Smooth muscle cell (in vitro differentiated cells): ENCODE measurements around the gene CSPG4. TPM values are rescaled to one million over a fixed set of nuclear protein-coding genes. Genes with fewer than 3 reads are reported as not detected.
"Not testable (repeated sequence)": the region's sequence is repeated elsewhere in the genome, so short reads cannot be mapped to it uniquely, and the experiment has no call there.

ENCODE experiments used
- DNase-seq: peaks from one replicate; lab custom pipeline; 2025; ENCODE audit not compliant: unreplicated experiment; lab: John Stamatoyannopoulos, UW
- H2AFZ ChIP-seq: fragments of 200-600 bp; sonication (generic); 2 replicates; pipeline ENCODE4 v1.6.0; 2016; ENCODE audit warnings: antibody characterized with exemption, low read depth, mild to moderate bottlenecking
- H3F3A ChIP-seq: fragments of 200-600 bp; sonication (generic); 2 replicates; pipeline ENCODE4 v1.6.0; 2017; ENCODE audit warnings: antibody characterized with exemption, low read depth
- H3K27ac ChIP-seq: fragments of 200-600 bp; sonication (generic); 2 replicates; pipeline ENCODE4 v1.5.1; 2016; ENCODE audit warnings: low read depth, mild to moderate bottlenecking
- H3K27me3 ChIP-seq: fragments of 200-600 bp; sonication (generic); 2 replicates; pipeline ENCODE4 v1.6.1; 2016; ENCODE audit warnings: low read depth, mild to moderate bottlenecking
- H3K36me3 ChIP-seq: fragments of 200-600 bp; sonication (generic); 2 replicates; pipeline ENCODE4 v1.5.1; 2016; ENCODE audit warnings: low read depth
- H3K4me1 ChIP-seq: fragments of 200-600 bp; sonication (generic); 2 replicates; pipeline ENCODE4 v1.5.1; 2016; ENCODE audit warnings: low read depth
- H3K4me2 ChIP-seq: fragments of 200-600 bp; sonication (generic); 2 replicates; pipeline ENCODE4 v1.6.0; 2016; ENCODE audit warnings: mild to moderate bottlenecking
- H3K4me3 ChIP-seq: fragments of 200-600 bp; sonication (generic); 2 replicates; pipeline ENCODE4 v1.5.1; 2016; ENCODE audit warnings: mild to moderate bottlenecking
- H3K79me2 ChIP-seq: fragments of 200-600 bp; sonication (generic); 2 replicates; pipeline ENCODE4 v1.6.0; 2016; ENCODE audit warnings: low read depth, mild to moderate bottlenecking
- H3K9ac ChIP-seq: fragments of 200-600 bp; sonication (generic); 2 replicates; pipeline ENCODE4 v1.6.0; 2016; ENCODE audit warnings: low read depth
- H3K9me3 ChIP-seq: fragments of 200-600 bp; sonication (generic); replicated peaks from 2 replicates; pipeline ENCODE4 v1.5.1; 2016; ENCODE audit warnings: low read depth
- H4K20me1 ChIP-seq: fragments of 200-600 bp; sonication (generic); 2 replicates; pipeline ENCODE4 v1.6.0; 2016; ENCODE audit warnings: low read depth
- WGBS: methylation state at CpG from one replicate; pipeline ENCODE4 v1.1.7; 2016; ENCODE audit warnings: low lambda C conversion rate; 5-methylcytosine and 5-hydroxymethylcytosine counted together
- polyA plus RNA-seq: library from polyadenylated mRNA; unstranded; fragments of >200 nt; fragmentation: Nextera tagmentation; extraction: Ambion mirVana; gene quantifications from 2 replicates; pipeline ENCODE4 v1.2.1, GENCODE V29; 2016
- total RNA-seq: library from RNA; depleted of rRNA; stranded (reverse); fragments of >200 nt; gene quantifications from 2 replicates; pipeline ENCODE4 v1.2.3, GENCODE V29; 2014
- TF ChIP-seq, protein P1 (sequence below): fragments of 200-600 bp; sonication (generic); IDR thresholded peaks from 2 replicates; pipeline ENCODE4 v1.5.1; 2017; ENCODE audit warnings: borderline replicate concordance, mild to moderate bottlenecking, antibody characterized with exemption; ENCODE audit not compliant: insufficient read depth, poor library complexity, severe bottlenecking

The CSPG4 gene
- total and polyA plus RNA-seq, 2 experiments from 2014 or later = 35.3 to 54.9 TPM

DNA sequence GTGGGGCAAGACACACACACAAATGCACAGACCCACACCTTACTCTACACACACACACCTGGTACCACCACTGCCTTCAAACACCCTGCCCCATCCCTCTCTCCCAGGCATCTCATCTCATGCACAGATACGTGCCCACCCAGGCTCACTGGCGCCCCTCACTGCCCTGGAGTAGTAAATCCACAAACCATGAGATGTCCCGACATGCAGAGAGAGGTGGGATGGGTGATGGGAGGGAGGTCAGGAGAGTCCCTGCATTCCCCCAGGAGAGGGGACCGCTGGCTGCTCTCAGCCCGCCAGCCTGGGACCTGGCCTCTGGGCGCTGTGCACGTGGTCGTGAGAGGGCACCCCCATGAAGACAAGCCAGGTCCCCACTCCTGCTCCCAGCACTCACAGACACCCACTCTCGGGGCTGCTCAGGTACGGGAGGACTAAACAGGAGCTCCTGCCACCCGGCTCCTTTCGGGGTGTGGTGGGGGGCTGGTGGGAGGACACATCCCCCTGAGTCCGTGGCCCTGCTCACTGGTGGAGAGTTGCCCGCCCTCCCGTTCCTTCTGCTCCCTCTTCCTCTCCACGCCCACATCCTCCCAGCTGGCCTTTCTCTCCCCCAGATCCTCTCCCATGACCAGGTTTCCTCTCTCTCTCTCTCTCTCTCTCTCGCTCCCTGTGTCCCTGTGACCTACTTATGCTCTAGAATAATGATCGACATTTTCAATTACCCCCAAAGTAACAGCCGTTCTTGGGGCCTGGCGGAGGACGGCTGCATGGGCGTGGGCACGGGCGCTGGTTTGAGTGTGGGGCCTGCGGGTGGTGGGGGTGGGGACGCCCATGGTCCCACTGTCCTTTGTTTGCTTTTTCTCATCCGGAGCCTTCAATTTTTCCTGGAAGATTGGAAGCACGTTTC is 18.9 kb upstream of the CSPG4 start:
- no peak for DNase-seq
- H3K27me3 ChIP-seq = no peaks in the 10 kb centered on the region
- H3K79me2 ChIP-seq = no peaks in the 10 kb centered on the region
- 83% methylated on average over 23 of the region's 28 CpGs for WGBS
- no peaks in the 10 kb centered on the region for H3K9me3 ChIP-seq
- no peaks in the 10 kb centered on the region for H3F3A ChIP-seq
- H3K36me3 ChIP-seq = no peaks in the 10 kb centered on the region
- H2AFZ ChIP-seq = no peak overlapping the region
- no peaks in the 10 kb centered on the region for H4K20me1 ChIP-seq
- TF ChIP-seq, protein P1, sequence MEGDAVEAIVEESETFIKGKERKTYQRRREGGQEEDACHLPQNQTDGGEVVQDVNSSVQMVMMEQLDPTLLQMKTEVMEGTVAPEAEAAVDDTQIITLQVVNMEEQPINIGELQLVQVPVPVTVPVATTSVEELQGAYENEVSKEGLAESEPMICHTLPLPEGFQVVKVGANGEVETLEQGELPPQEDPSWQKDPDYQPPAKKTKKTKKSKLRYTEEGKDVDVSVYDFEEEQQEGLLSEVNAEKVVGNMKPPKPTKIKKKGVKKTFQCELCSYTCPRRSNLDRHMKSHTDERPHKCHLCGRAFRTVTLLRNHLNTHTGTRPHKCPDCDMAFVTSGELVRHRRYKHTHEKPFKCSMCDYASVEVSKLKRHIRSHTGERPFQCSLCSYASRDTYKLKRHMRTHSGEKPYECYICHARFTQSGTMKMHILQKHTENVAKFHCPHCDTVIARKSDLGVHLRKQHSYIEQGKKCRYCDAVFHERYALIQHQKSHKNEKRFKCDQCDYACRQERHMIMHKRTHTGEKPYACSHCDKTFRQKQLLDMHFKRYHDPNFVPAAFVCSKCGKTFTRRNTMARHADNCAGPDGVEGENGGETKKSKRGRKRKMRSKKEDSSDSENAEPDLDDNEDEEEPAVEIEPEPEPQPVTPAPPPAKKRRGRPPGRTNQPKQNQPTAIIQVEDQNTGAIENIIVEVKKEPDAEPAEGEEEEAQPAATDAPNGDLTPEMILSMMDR = no peak
- H3K4me1 ChIP-seq = no peaks in the 10 kb centered on the region
- H3K9ac ChIP-seq = no peak overlapping the region
- H3K27ac ChIP-seq = no peak overlapping the region
- no peak overlapping the region for H3K4me2 ChIP-seq
- H3K4me3 ChIP-seq = no peak overlapping the region

DNA sequence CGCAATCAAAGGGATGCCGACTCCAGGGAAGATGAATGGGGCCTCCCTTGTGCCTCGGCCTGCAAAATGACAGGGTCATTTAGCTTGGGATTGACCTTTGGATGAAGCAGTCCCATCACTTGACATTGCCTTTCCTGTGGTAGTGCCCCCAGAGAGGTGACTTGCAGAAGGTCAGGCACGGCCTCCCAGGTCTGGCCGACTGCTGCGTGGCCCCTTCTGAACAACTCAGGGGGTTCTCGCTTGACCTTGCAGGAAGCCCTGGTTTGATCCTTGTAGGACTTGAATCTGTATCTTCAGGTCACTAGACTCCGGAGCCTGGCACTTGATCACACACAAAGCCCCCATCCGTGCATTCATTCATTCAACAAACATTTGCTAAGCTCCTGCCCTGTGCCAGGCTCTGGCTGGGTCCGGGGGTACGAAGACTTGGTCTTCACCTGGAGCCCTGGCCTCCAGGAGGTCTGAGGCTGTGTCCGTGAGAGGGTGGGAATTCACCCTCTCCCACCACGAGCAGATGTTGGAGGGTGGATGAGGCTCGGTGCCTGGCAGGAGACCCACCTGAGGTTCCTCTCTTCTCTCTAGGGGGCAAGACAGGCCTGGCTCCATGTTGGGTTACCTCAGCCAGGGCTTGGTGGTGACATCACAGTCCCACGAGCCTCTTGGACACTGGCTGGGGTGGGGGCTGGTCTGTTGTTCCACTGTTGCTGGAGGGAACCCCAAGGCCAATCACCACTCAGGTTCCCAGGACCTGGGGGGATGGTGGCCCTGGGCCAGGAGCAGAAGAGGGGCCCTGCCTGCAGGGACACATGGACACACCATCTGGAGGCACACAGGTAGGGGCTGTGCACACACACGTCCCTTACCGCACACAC is 18.0 kb upstream of the CSPG4 start:
- H3K4me1 ChIP-seq, H3K27me3 ChIP-seq, H3K27ac ChIP-seq, H4K20me1 ChIP-seq, H3K4me3 ChIP-seq, H3K36me3 ChIP-seq, H3K9ac ChIP-seq, H3F3A ChIP-seq, DNase-seq, H3K9me3 ChIP-seq, H3K79me2 ChIP-seq, H2AFZ ChIP-seq, H3K4me2 ChIP-seq: not testable (repeated sequence)
- 98% methylated on average over 17 of the region's 17 CpGs for WGBS

DNA sequence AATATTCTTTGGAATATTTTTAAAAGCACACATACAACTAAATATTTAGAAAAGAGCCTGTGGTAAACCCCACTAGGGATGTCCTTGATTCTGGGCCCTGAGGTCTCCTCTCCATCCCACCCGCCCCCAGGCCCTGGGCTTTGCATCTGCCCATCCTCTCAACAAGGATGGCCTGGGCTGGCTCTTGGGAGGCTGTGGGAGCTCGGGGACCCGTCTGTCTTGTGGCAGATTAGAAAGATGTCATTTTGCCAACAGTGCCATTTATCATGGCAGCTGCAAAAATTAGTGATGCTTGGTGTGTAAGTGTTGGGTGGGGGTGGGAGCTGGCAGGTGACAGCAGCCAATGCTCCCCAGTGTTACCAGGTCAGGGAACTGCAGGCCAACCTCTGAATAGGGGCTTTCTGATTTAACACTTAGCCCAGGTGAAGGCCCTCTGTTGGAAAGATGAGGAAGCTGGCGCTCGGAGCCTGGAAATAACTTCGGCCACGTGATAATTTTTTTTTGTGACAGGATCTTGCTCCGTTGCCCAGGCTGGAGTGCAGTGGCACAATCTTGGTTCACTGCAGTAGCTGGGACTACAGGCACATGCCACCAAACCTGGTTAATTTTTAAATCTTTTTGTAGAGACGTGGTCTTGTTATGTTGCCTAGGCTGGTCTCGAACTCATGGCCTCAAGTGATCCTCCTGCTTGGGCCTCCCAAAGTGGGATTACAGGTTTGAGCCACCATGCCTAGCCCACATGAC is 16.9 kb upstream of the CSPG4 start:
- H3K9ac ChIP-seq = no peak overlapping the region
- H3K4me3 ChIP-seq = no peak overlapping the region
- H3K27ac ChIP-seq = no peak overlapping the region
- H3K79me2 ChIP-seq = no peaks in the 10 kb centered on the region
- TF ChIP-seq, protein P1 = no peak
- WGBS = 95% methylated on average over 10 of the region's 10 CpGs
- no peaks in the 10 kb centered on the region for H3K27me3 ChIP-seq
- H3K36me3 ChIP-seq = no peaks in the 10 kb centered on the region
- no peaks in the 10 kb centered on the region for H3F3A ChIP-seq
- no peak overlapping the region for H3K4me2 ChIP-seq
- no peaks in the 10 kb centered on the region for H4K20me1 ChIP-seq
- no peaks in the 10 kb centered on the region for H3K9me3 ChIP-seq
- H3K4me1 ChIP-seq = no peaks in the 10 kb centered on the region
- no peak for DNase-seq
- H2AFZ ChIP-seq = no peak overlapping the region
